IMR-90 (cell line): ENCODE data around the gene CFAP157. TPM values are rescaled to one million over a fixed set of nuclear protein-coding genes. Genes with fewer than 3 reads are reported as not detected.

Experiments
- ATAC-seq: fragments of 200-7000 bp; cut with Tn5 transposase; 2 replicates; pipeline ENCODE4 v1.9.1; 2020; ENCODE audit warnings: low read depth, mild to moderate bottlenecking, moderate library complexity
- BruUV-seq: library from RNA; stranded (reverse); fragments of 400-500 nt; replicated peaks from 2 replicates; lab custom pipeline; 2021; lab: Mats Ljungman, UMichigan
- CTCF ChIA-PET: fragments of 300-600 bp; formaldehyde crosslinking; extraction: SDS; loops from one replicate; lab custom pipeline; 2021; ENCODE audit warnings: antibody characterized with exemption; lab: Yijun Ruan, JAX
- POLR2A ChIA-PET: fragments of 300-600 bp; sonication (Branson Sonifier 250); formaldehyde crosslinking; loops from one replicate; lab custom pipeline; 2022; ENCODE audit warnings: antibody characterized with exemption; ENCODE audit not compliant: unreplicated experiment; lab: Charles Lee
- DNase-seq: peaks from one replicate; pipeline ENCODE4 v3.0.0; 2013
- H2AFZ ChIP-seq: replicated peaks from 2 replicates; pipeline ENCODE3; 2013; ENCODE audit warnings: low read length, mild to moderate bottlenecking; ENCODE audit not compliant: poor library complexity
- H2AK5ac ChIP-seq: 2 replicates; pipeline ENCODE4 v1.6.1; 2013; ENCODE audit warnings: low read depth, low read length, inconsistent platforms
- H2AK9ac ChIP-seq: replicated peaks from 2 replicates; pipeline ENCODE3; 2013; ENCODE audit warnings: mild to moderate bottlenecking, low read depth, low read length, moderate library complexity; ENCODE audit not compliant: poor library complexity
- H2BK120ac ChIP-seq: 2 replicates; pipeline ENCODE4 v1.6.1; 2013; ENCODE audit warnings: low read depth, low read length, inconsistent platforms
- H2BK15ac ChIP-seq: 3 replicates; pipeline ENCODE4 v1.6.1; 2013; ENCODE audit warnings: low read depth, low read length, inconsistent platforms
- H2BK20ac ChIP-seq: 2 replicates; pipeline ENCODE4 v1.6.1; 2013; ENCODE audit warnings: low read depth, mild to moderate bottlenecking, inconsistent platforms, low read length, moderate library complexity
- H2BK5ac ChIP-seq: 2 replicates; pipeline ENCODE4 v1.6.1; 2013; ENCODE audit warnings: mild to moderate bottlenecking, low read depth, low read length, inconsistent platforms; ENCODE audit not compliant: poor library complexity, severe bottlenecking
- H3K14ac ChIP-seq: replicated peaks from 2 replicates; pipeline ENCODE4 v1.6.1; 2013; ENCODE audit warnings: low read depth, low read length, inconsistent platforms
- H3K18ac ChIP-seq: 2 replicates; pipeline ENCODE4 v1.6.1; 2013; ENCODE audit warnings: low read depth, low read length, control low read depth
- H3K23ac ChIP-seq: 2 replicates; pipeline ENCODE4 v1.6.1; 2013; ENCODE audit warnings: low read depth, low read length, inconsistent platforms
- H3K27ac ChIP-seq: 2 replicates; pipeline ENCODE4 v1.5.1; 2013; ENCODE audit warnings: mild to moderate bottlenecking, control low read depth, low read length; ENCODE audit not compliant: insufficient read depth
- H3K27me3 ChIP-seq: 2 replicates; pipeline ENCODE4 v1.6.1; 2013; ENCODE audit warnings: low read length; ENCODE audit not compliant: control insufficient read depth, insufficient read depth
- H3K36me3 ChIP-seq: 2 replicates; pipeline ENCODE4 v1.6.1; 2013; ENCODE audit warnings: low read length, mixed read lengths; ENCODE audit not compliant: control insufficient read depth, insufficient read depth
- H3K4ac ChIP-seq: 2 replicates; pipeline ENCODE4 v1.6.1; 2013; ENCODE audit warnings: low read depth, low read length, inconsistent platforms
- H3K4me1 ChIP-seq: 2 replicates; pipeline ENCODE4 v1.6.1; 2013; ENCODE audit warnings: low read length, mixed read lengths; ENCODE audit not compliant: control insufficient read depth, insufficient read depth
- H3K4me2 ChIP-seq: 2 replicates; pipeline ENCODE4 v1.6.1; 2013; ENCODE audit warnings: low read depth, mild to moderate bottlenecking, control low read depth, low read length, moderate library complexity
- H3K4me3 ChIP-seq: 2 replicates; pipeline ENCODE4 v1.5.1; 2013; ENCODE audit warnings: low read depth, mild to moderate bottlenecking, control low read depth, low read length, moderate library complexity; ENCODE audit not compliant: insufficient read depth
- H3K56ac ChIP-seq: 2 replicates; pipeline ENCODE4 v1.6.1; 2013; ENCODE audit warnings: low read length, inconsistent platforms; ENCODE audit not compliant: insufficient read depth; ENCODE audit errors: extremely low read depth
- H3K79me1 ChIP-seq, 2 experiments: 2 replicates each; pipeline ENCODE4 v1.6.1; 2013; ENCODE audit warnings: low read length in 2 of 2, inconsistent platforms in 1 of 2, low read depth in 1 of 2
- H3K9ac ChIP-seq: 2 replicates; pipeline ENCODE4 v1.6.1; 2013; ENCODE audit warnings: low read depth, low read length, control low read depth
- H3K9me1 ChIP-seq: 2 replicates; pipeline ENCODE4 v1.6.1; 2013; ENCODE audit warnings: low read length, inconsistent platforms; ENCODE audit not compliant: insufficient read depth
- H3K9me3 ChIP-seq: 2 replicates; pipeline ENCODE4 v1.6.1; 2013; ENCODE audit warnings: low read length; ENCODE audit not compliant: control insufficient read depth, insufficient read depth
- H4K20me1 ChIP-seq: 2 replicates; pipeline ENCODE4 v1.6.1; 2013; ENCODE audit warnings: low read length, inconsistent platforms; ENCODE audit not compliant: insufficient read depth
- H4K5ac ChIP-seq: 2 replicates; pipeline ENCODE4 v1.6.1; 2013; ENCODE audit warnings: mild to moderate bottlenecking, low read depth, low read length, control low read depth
- H4K8ac ChIP-seq, 2 experiments: 2 replicates each; pipeline ENCODE4 v1.6.1; 2013; ENCODE audit warnings: low read depth in 2 of 2, low read length in 2 of 2, control low read depth in 1 of 2, inconsistent platforms in 1 of 2
- H4K91ac ChIP-seq: 2 replicates; pipeline ENCODE4 v1.6.1; 2013; ENCODE audit warnings: low read depth, low read length, inconsistent platforms; ENCODE audit not compliant: insufficient read depth
- BHLHE40 ChIP-seq: fragments of 150-350 bp; IDR thresholded peaks from 2 replicates; pipeline ENCODE4 v1.6.1; 2016; ENCODE audit warnings: mild to moderate bottlenecking, low read depth, low read length
- CEBPB ChIP-seq: IDR thresholded peaks from 2 replicates; pipeline ENCODE4 v1.6.1; 2012; ENCODE audit warnings: low read depth, low read length, improper control_type of control experiment
- CHD1 ChIP-seq: IDR thresholded peaks from 2 replicates; pipeline ENCODE4 v1.6.1; 2012; ENCODE audit warnings: low read depth, low read length, improper control_type of control experiment
- FOS ChIP-seq: fragments of 150-350 bp; IDR thresholded peaks from 2 replicates; pipeline ENCODE4 v1.6.1; 2016; ENCODE audit warnings: low read depth, low read length
- MAFK ChIP-seq: IDR thresholded peaks from 2 replicates; pipeline ENCODE4 v1.6.1; 2012; ENCODE audit warnings: low read depth, low read length, improper control_type of control experiment
- MAZ ChIP-seq: IDR thresholded peaks from 2 replicates; pipeline ENCODE4 v1.6.1; 2012; ENCODE audit warnings: low read depth, mild to moderate bottlenecking, low read length, improper control_type of control experiment, moderate library complexity, borderline replicate concordance
- MXI1 ChIP-seq: IDR thresholded peaks from 2 replicates; pipeline ENCODE4 v1.6.1; 2012; ENCODE audit warnings: low read depth, mild to moderate bottlenecking, low read length, moderate library complexity, borderline replicate concordance
- NFE2L2 ChIP-seq: fragments of 150-350 bp; IDR thresholded peaks from 2 replicates; pipeline ENCODE4 v1.6.1; 2016; ENCODE audit warnings: low read depth, mild to moderate bottlenecking, low read length
- POLR2A ChIP-seq: IDR thresholded peaks from 2 replicates; pipeline ENCODE4 v1.6.1; 2012; ENCODE audit warnings: mild to moderate bottlenecking, low read depth, low read length
- RAD21 ChIP-seq: IDR thresholded peaks from 2 replicates; pipeline ENCODE4 v1.6.1; 2012; ENCODE audit warnings: low read length, improper control_type of control experiment
- RCOR1 ChIP-seq: IDR thresholded peaks from 2 replicates; pipeline ENCODE4 v1.6.1; 2012; ENCODE audit warnings: mild to moderate bottlenecking, low read length, improper control_type of control experiment; ENCODE audit not compliant: insufficient replicate concordance
- RFX5 ChIP-seq: IDR thresholded peaks from 2 replicates; pipeline ENCODE4 v1.8.0; 2012; ENCODE audit warnings: low read depth, mild to moderate bottlenecking, low read length, moderate library complexity
- SMC3 ChIP-seq: fragments of 150-350 bp; IDR thresholded peaks from 2 replicates; pipeline ENCODE4 v1.6.1; 2016; ENCODE audit warnings: low read depth, mild to moderate bottlenecking, antibody characterized with exemption, low read length, moderate library complexity
- USF2 ChIP-seq: fragments of 150-350 bp; IDR thresholded peaks from 2 replicates; pipeline ENCODE4 v1.6.1; 2017; ENCODE audit warnings: mild to moderate bottlenecking, antibody characterized with exemption, low read length, low read depth
- WGBS, 2 experiments: methylation state at CpG; one replicate each; pipeline versions ENCODE4 v1.1.5 to v1.1.7; 2013; ENCODE audit warnings: missing lambda C conversion rate in 2 of 2; ENCODE audit not compliant: insufficient read length in 1 of 2; ENCODE audit errors: extremely low coverage in 2 of 2; 5-methylcytosine and 5-hydroxymethylcytosine counted together
- dilution Hi-C: fragments of 300-500 bp; cut with HindIII; formaldehyde crosslinking; loops from one replicate; pipeline ENCODE4 v1.14.3; 2018; ENCODE audit warnings: low sequenced_read_pairs; ENCODE audit not compliant: unreplicated experiment
- in situ Hi-C: fragments of 300-500 bp; cut with MboI; formaldehyde crosslinking; loops from 3 replicates; pipeline ENCODE4 v1.14.3; 2019; ENCODE audit warnings: low sequenced_read_pairs, inconsistent platforms, mixed read lengths
- intact Hi-C: fragments of 100-400 bp; cut with micrococcal nuclease; formaldehyde crosslinking; loops from 2 replicates; pipeline ENCODE4 v1.10.0; 2022
- polyA plus RNA-seq, 3 experiments: library from polyadenylated mRNA; depleted of rRNA; stranded (reverse); fragments of >200 nt; gene quantifications; 2 replicates each; pipeline ENCODE4 v1.2.3, GENCODE V29; 2012; ENCODE audit warnings: low replicate concordance in 1 of 3
- total RNA-seq: library from RNA; depleted of rRNA; stranded (reverse); fragments of >200 nt; gene quantifications from 2 replicates; pipeline ENCODE4 v1.2.3, GENCODE V29; 2012
- TF ChIP-seq, protein P1 (sequence below): fragments of 150-350 bp; IDR thresholded peaks from 2 replicates; pipeline ENCODE4 v1.6.1; 2016; ENCODE audit warnings: low read depth, mild to moderate bottlenecking, low read length, moderate library complexity, borderline replicate concordance
- TF ChIP-seq, protein P2 (sequence below): conservative IDR thresholded peaks from 2 replicates; pipeline ENCODE4 v1.5.1; 2012; ENCODE audit warnings: mild to moderate bottlenecking, low read depth, low read length, improper control_type of control experiment

The CFAP157 gene
- total and polyA plus RNA-seq, 2 of the 4 experiments (the other 2 are of a cell fraction), result not detected

DNA sequence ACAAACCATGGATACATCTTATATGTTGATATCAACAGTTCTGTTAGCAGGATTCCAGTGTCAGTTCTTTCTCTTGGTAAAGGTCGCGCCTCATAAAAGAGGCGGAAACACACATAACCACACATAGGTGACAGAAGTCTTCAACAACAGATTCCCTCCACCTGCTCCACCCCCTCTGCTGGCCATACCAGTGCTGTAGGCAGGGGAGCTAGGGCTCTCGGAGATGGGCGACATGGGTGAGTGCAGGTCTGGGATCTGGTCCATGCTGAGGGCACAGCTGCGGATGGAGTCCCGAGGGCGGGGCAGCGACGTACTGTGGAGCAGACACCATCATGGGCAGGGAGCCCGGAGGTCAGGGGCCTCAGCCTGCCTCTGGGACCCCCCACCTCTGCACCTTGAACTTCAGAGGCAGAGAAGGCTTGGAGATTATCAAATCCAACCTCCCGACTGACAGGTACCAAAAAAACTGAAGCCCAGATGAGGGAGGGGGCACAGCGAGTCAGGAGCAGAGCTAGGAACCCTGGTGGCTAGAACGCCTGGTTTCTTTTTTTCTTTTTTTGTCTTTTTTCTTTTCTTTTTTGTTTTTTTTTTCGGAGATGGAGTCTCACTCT is 40.3 kb downstream of the CFAP157 start:
- Histone ChIP-seq H2AFZ (no peak overlapping the region), H3K4me3 (no peak overlapping the region), H3K4me2 (no peak overlapping the region), H4K5ac (no peak overlapping the region), H2BK5ac (no peak overlapping the region), H3K36me3 (no peaks in the 10 kb centered on the region), H3K4me1 (no peaks in the 10 kb centered on the region), H3K27ac (no peak overlapping the region), H3K14ac (no peak overlapping the region), H3K18ac (no peak overlapping the region), H3K79me1 (no peaks in the 10 kb centered on the region), H2AK9ac (no peak overlapping the region), H4K20me1 (no peaks in the 10 kb centered on the region), H3K9me1 (no peaks in the 10 kb centered on the region), H4K91ac (no peak overlapping the region), H2AK5ac (no peak overlapping the region), H2BK15ac (no peak overlapping the region), H2BK120ac (no peak overlapping the region), H3K23ac (no peak overlapping the region), H3K27me3 (peaks cover 47% of the 10 kb centered on the region), H3K56ac (no peak overlapping the region), H3K9me3 (no peaks in the 10 kb centered on the region), H4K8ac (no peak overlapping the region), H3K9ac (no peak overlapping the region), H2BK20ac (no peak overlapping the region), H3K4ac (no peak overlapping the region)
- in situ Hi-C loops (no loop called here), dilution Hi-C loops (no loop called here), intact Hi-C loops (no loop called here)
- BruUV-seq, result no TSS peak
- ATAC-seq (no peak), DNase-seq (no peak)
- 40% methylated on average over 3 of the region's 15 CpGs; no CpG with 5 or more reads in 1 of the 2 experiments for WGBS, 2 experiments
- ChIA-PET CTCF (no interaction called here), POLR2A (no interaction called here)
- no peak for TF ChIP-seq CHD1
- TF ChIP-seq SMC3, result no peak
- no peak for TF ChIP-seq BHLHE40
- TF ChIP-seq, protein P1, sequence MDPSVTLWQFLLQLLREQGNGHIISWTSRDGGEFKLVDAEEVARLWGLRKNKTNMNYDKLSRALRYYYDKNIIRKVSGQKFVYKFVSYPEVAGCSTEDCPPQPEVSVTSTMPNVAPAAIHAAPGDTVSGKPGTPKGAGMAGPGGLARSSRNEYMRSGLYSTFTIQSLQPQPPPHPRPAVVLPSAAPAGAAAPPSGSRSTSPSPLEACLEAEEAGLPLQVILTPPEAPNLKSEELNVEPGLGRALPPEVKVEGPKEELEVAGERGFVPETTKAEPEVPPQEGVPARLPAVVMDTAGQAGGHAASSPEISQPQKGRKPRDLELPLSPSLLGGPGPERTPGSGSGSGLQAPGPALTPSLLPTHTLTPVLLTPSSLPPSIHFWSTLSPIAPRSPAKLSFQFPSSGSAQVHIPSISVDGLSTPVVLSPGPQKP, result no peak
- TF ChIP-seq RFX5, result no peak
- no peak for TF ChIP-seq MAZ
- no peak for TF ChIP-seq FOS
- no peak for TF ChIP-seq NFE2L2
- TF ChIP-seq, protein P2, sequence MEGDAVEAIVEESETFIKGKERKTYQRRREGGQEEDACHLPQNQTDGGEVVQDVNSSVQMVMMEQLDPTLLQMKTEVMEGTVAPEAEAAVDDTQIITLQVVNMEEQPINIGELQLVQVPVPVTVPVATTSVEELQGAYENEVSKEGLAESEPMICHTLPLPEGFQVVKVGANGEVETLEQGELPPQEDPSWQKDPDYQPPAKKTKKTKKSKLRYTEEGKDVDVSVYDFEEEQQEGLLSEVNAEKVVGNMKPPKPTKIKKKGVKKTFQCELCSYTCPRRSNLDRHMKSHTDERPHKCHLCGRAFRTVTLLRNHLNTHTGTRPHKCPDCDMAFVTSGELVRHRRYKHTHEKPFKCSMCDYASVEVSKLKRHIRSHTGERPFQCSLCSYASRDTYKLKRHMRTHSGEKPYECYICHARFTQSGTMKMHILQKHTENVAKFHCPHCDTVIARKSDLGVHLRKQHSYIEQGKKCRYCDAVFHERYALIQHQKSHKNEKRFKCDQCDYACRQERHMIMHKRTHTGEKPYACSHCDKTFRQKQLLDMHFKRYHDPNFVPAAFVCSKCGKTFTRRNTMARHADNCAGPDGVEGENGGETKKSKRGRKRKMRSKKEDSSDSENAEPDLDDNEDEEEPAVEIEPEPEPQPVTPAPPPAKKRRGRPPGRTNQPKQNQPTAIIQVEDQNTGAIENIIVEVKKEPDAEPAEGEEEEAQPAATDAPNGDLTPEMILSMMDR, result no peak
- no peak for TF ChIP-seq POLR2A
- TF ChIP-seq USF2, result no peak
- TF ChIP-seq MXI1, result no peak
- TF ChIP-seq MAFK, result no peak
- TF ChIP-seq RAD21, result no peak
- no peak for TF ChIP-seq CEBPB
- no peak for TF ChIP-seq RCOR1
